Fibroblast of villous mesenchyme (primary cell): Measurements from ENCODE around the gene OAF. TPM values are rescaled to one million over a fixed set of nuclear protein-coding genes. Genes with fewer than 3 reads are reported as not detected.

Experiments used
- DNase-seq: peaks from one replicate; pipeline ENCODE4 v3.0.0-alpha.2; 2010; ENCODE audit warnings: low read depth
- H3K4me3 ChIP-seq: 2 replicates; pipeline ENCODE4 v1.5.1; 2011; ENCODE audit warnings: low read depth, mild to moderate bottlenecking, low read length
- CTCF ChIP-seq: IDR thresholded peaks from 2 replicates; pipeline ENCODE4 v1.5.1; 2012; ENCODE audit warnings: low read depth, mild to moderate bottlenecking, low read length; ENCODE audit not compliant: insufficient read depth
- total RNA-seq: library from RNA; depleted of rRNA; stranded (reverse); fragments of >200 nt; gene quantifications from 2 replicates; pipeline ENCODE4 v1.2.3, GENCODE V29; 2012

Gene OAF
- total RNA-seq, 1 donor = 31.5 TPM

GRCh38 chr11:120197251-120197891, 13.5 kb upstream of the OAF start:
- no peak overlapping the region for H3K4me3 ChIP-seq
- no peak for DNase-seq
- no peak for TF ChIP-seq CTCF

GRCh38 chr11:120197977-120198376, 12.9 kb upstream of the OAF start:
- DNase-seq = no peak
- no peak for TF ChIP-seq CTCF
- H3K4me3 ChIP-seq = no peak overlapping the region

DNA sequence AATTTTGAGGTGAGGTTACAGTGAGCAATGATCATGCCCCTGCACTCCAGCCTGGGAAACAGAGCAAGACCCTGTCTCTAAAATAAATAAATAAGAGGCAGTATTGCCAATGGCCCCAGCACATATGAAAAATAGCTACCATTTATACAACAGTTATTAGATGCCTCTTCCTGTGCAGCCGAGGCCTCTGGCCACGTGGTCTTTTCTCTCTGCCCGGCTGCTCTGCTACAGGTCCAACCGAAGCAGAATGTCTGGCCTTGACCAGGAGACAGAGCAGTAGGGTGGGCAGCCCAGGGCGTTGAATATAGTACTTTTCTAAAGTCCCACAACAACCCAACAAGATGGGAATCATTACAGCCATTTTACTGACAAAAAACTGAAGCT, 12.4 kb upstream of the OAF start:
- no peak overlapping the region for H3K4me3 ChIP-seq
- no peak for TF ChIP-seq CTCF
- no peak for DNase-seq

GRCh38 chr11:120198787-120199469, 11.9 kb upstream of the OAF start:
- no peak for TF ChIP-seq CTCF
- no peak for DNase-seq
- no peak overlapping the region for H3K4me3 ChIP-seq

- no peak for DNase-seq
- no peak overlapping the region for H3K4me3 ChIP-seq
- no peak for TF ChIP-seq CTCF
Measured at GRCh38 chr11:120199613-120200012, 11.2 kb upstream of the OAF start.

- H3K4me3 ChIP-seq = no peak overlapping the region
- TF ChIP-seq CTCF = no peak
- no peak for DNase-seq
Measured at GRCh38 chr11:120200677-120201076, 10.2 kb upstream of the OAF start.
